EL (cell line): ENCODE data around the gene APH1A.
"Not testable (repeated sequence)": the region's sequence is repeated elsewhere in the genome, so short reads cannot be mapped to it uniquely, and the experiment has no call there.

ENCODE experiments used
- DNase-seq: peaks from one replicate; pipeline ENCODE4 v3.0.0-alpha.2; 2016

APH1A gene

DNA sequence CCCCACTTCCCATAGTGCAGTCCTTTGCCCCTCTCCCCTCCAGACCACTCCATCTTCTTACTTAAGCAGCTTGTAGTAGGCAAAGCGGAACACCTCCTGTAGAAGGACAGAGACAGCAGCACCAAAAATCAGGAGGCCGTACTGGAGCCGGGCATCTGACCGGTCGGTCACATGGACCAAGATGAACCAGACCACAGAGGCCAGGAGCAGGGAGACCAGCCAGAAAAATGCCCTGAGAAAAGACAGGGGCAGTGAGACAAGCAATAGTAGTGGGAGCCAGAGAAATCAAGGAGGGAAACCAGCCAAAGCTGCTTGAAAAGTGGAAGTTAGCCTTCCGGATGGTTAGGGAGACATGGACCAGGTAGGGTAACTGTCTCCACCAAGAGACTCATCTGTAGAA, 920 bp downstream of the APH1A start:
- DNase-seq, result no peak

DNA sequence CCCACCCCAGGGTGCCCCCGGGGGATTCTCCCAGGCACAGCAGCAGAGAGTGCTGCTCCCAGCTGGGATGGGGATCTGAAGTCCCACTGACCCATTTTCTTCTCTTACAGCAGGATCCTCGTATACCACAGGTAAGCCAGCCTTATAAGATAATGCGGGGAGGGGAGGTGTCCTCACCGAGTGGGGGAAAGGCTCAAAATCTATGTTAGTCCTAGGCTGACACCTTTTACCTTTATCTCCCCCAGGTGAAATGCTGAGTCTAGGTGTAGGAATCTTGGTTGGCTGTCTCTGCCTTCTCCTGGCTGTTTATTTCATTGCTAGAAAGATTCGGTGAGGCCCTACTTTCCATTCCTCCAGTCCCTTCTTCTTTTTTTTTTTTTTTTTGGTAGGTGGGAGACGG, 5.3 kb downstream of the APH1A start:
- no peak for DNase-seq

DNA sequence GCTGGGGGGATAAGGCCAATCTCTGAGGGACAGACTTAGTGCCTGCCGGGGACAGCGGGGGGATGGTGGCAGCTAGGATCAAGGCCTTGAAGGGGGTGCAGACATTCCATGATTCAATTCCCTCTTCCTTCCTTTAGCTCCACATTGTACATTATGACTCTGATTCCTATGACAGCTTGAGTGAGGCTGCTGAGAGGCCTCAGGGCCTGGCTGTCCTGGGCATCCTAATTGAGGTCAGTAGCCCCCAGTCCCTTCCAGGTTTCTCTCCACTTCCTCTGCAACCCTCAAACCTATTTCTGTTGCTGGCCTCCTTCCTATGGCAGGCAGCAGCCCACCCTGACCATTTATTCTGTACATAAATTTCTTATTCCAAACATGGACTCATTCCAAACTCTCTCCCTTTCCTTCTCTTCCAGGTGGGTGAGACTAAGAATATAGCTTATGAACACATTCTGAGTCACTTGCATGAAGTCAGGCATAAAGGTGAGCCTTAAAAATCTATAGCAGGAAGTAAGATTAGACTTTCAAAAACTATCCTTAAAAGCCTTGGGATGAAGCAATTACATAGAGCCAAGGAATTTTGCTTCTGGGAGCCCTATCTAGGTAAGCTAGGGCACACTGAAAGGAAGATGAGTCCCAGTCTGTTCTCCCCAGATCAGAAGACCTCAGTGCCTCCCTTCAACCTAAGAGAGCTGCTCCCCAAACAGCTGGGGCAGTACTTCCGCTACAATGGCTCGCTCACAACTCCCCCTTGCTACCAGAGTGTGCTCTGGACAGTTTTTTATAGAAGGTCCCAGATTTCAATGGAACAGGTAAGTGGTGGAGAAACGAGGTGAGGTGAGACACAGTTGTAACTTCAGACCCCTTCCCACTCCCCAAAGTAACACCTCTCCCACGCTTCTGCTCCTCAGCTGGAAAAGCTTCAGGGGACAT, 6.2 kb downstream of the APH1A start:
- no peak for DNase-seq

DNA sequence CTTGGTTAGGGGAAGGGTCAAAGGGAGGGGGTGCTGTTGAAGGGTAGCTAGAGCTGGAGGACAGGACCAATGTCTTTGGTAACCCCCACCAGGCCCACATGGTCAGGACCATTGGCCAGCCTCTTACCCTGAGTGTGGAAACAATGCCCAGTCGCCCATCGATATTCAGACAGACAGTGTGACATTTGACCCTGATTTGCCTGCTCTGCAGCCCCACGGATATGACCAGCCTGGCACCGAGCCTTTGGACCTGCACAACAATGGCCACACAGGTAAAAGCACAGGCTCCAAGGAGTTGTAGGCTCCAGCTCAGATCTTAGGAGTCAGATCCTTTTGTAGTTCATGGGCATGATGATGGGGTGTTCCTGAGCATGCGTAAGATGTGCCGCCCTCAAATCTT, 7.4 kb downstream of the APH1A start:
- no peak for DNase-seq

DNA sequence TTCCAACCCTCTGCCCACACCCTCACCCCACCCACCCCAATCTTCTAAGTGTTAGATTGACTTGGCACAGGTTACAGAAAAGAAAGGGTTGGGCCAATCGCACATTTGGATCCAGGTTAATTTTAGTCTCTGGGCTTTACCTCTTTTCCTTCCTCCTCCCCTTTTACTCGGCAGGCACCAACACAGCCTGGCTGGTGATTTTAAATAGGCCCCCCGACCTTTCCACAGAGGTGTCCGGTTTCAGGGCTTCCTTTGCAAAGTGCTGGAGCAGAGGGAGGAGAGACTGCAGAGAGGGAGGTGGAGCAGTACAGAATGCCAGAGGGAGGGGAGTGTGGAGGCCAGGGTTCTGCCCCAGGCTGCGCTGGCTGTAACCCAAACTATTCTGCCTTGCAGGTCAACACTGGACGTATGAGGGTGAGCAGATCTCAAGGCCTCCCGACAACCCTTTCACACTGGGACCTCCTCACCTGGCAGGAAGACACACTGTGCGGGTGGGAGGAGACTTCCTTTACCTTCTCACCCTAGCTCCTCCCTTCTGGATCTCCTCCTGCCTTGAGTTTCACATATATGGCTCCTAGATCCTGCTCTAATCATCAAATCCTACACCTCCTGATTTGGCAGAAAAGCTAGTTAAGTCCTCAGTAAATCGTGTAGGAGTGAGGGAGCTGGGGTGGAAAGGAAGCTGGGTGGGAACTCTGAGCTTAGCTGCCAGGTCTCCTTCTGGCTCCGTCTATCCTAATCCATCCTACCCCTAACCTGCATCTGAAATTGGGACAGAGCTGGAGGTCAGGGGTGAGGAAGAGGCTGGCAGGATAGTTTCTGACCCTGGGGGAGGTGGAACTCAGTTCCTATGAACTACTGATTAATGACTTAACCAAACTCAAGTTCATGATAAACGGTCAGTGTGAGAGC, 8.8 kb downstream of the APH1A start:
- peak; percentile 45 for DNase-seq

DNA sequence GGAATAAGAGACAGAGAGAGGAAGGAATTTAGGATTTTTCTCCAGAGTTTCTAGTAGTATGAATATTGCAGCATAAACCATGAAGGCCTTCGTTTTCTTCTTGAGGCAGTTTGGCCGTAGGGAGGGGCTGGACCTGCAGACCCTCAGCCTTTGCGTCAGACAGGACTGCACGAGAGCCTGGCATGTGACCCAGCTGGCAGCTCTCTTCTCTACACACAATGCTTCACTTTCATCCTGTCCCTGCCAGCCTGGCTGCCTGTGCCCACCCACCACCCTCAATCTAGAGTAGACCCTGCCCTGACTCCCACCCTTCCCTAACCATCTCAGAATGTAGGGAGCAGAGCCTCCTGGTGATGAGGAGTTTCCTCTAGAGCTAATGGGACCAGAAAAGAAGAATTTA, 9.6 kb downstream of the APH1A start:
- DNase-seq, result no peak

DNA sequence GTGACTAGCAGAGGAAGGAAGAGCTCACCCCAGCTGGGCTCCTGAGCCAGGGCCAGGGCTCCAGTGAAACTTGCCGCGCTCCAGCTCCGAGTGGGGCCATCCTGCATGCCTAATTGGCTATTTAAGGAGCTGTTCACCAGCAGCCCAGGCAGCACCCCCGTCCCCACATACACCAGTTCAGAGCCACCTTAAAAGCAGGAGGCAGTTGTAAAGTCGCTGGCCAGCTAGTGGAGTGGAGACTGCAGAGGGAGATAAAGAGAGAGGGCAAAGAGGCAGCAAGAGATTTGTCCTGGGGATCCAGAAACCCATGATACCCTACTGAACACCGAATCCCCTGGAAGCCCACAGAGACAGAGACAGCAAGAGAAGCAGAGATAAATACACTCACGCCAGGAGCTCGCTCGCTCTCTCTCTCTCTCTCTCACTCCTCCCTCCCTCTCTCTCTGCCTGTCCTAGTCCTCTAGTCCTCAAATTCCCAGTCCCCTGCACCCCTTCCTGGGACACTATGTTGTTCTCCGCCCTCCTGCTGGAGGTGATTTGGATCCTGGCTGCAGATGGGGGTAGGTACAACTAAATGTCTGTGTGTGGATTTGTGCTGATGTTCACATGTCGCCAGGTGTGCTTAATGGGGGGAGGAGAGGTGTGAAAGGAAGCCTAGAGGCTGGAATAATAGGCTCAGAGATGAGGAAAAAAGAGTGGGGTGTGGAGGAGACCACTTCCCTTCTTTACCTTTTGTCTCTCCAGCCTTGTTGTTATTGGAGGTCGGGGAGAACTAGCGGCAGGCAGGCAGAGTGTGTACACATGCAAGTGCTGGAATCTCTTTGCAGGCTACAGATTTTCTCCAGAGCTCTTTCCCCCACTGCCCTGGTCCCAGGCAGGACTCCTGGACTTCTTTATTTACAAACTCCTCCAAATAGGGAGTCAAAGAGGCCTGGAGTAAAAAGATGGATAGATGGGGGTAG, 10.9 kb downstream of the APH1A start, which contains the start of gene CA14:
CA14 (plus strand) TSS at position 151 of the 962 bp plus-strand sequence; CDS start at position 506, 355 bp downstream.
- DNase-seq, result no peak

DNA sequence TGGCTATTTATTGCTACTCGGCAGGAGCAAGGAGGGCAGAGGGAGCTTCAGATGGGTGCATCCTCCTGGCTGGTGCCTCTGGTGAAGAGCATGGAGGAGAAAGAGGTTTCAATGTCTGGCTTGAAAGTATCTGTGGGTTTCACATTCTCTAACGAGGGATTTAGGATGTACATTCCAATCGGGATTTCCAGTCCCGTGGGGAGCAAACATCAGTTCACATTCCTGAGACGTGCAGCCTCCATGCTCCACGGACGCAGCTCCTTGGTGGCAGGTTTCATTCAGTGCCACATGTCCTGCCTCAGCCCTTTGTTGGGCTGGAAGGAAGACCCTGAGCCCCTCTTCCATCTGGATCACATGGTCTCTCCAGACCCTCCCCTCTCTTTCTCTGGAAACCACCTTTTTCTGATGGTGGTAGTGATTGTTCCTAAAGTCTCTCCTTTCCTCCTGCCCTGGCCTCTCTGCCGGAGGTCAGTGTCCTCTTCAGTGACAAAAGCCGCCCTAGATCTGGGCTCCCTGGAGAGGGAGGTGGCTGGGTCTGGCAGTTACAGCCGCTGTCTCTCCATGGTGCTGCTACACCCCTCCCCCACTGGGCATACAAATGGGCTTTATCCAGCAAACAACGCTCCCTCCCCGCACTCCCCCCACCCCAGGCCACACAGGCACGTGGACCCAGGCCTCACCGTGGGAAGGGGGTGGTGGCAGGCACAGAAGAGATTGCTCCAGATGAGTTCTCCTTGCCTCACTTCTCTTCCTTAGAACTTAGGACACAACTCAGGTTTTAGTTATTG, 12.1 kb downstream of the APH1A start:
- DNase-seq, result peak; percentile 39

DNA sequence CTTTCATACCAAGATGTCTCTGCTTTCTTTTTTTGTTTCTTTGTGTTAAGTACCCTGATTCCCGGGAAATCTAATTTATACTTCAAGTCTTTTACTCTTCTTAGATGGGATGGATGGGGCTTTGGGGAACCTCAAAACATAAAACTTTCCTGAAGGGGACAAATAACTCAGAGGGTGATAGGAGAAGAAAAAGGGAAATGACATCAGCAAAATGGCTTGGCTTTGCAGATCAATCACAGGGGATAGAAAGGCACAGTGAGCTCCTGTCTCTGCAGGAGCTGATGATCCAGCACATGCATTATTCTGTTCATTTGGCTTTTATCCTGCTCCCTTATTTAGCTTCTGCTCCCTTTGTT, 12.6 kb downstream of the APH1A start:
- no peak for DNase-seq

DNA sequence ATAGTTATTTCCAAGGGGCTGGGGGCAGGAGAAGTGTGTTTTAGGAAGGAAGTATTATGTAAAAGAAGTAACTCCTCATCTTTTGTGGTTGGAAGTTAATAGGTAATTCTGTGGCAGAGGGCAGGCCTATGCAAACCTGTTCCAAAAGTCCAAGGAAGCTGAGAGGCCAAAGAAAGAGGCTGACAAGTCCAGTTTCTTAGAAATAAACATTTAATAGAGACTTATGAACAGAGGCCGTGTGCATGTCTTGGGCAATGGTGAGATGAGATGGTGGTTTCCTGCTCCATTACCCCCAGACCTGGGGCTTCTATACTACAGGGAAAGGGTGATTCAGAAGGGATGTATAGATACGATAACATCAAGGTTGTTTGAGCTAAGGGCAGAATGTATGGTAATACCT, 18.9 kb downstream of the APH1A start:
- DNase-seq, result no peak

DNA sequence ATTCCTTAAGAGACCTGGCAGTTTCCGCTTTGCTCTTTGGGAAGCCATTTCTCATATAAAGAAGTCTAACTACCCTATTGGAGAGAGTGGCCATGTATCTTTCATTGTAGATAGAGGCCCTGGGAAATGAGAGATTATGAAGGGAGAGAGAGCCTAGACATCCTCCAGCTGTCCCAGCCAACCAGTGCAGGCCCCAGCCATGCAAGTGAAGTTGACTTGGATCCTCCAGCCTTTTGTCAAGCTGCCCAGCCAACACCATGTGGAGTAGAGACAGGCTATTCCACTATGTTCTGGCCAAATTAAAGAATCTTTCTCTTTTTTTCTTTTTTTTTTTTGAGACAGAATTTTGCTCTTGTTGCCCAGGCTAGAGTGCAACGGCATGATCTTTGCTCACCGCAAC, 25.8 kb downstream of the APH1A start:
- no peak for DNase-seq

DNA sequence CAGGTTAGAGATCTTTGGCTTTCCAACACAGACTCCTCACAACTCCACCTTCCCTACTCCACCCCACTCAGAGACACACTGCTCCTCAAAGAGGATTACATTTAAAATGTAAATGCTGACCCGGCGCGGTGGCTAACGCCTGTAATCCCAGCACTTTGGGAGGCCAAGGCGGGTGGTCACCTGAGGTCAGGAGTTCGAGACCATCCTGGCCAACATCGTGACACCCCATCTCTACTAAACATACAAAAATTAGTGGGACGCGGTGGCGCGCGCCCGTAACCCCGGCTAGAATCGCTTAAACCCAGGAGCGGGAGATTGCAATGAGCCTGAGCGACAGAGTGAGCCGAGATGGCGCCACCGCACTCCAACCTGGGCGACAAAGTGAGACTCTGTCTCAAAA, 31.1 kb downstream of the APH1A start:
- DNase-seq, result no peak

DNA sequence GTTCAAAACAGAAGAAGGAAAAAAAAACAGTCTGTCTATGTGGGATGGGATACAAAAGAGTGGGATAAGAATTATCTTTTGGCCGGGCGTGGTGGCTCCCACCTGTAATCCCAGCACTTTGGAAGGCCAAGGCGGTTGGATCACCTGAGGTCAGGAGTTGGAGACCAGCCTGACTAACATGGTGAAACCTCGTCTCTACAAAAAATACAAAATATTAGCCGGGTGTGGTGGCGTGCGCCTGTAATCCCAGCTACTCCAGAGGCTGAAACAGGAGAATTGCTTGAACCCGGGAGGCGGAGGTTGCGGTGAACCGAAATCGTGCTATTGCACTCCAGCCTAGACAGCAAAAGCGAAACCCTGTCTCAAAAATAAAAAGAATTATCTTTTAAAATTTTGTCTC, 31.6 kb downstream of the APH1A start:
- DNase-seq, result not testable (repeated sequence)

DNA sequence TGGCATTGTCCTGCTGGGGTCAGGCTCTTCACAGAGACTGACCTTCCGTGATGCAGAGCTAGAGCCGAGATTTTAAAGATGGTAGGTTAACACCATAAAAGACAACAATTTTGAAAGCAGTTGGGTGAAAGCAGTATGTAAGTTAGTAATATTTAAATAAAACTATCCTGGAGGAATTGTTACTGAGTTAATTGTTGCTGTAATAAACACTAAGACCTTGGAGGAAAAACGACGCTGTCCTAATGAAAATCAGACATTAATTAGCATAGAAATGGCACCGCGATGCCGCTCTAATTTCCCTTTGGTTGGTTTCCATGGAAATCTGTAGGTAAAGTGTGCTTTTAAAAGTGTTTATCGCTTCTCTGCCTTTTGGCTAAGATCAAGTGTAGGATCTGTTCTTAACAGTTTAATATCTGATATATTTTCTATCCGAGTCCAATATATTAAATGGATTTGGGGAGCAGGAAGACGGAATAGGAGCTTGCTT, 32.2 kb downstream of the APH1A start:
- no peak for DNase-seq

DNA sequence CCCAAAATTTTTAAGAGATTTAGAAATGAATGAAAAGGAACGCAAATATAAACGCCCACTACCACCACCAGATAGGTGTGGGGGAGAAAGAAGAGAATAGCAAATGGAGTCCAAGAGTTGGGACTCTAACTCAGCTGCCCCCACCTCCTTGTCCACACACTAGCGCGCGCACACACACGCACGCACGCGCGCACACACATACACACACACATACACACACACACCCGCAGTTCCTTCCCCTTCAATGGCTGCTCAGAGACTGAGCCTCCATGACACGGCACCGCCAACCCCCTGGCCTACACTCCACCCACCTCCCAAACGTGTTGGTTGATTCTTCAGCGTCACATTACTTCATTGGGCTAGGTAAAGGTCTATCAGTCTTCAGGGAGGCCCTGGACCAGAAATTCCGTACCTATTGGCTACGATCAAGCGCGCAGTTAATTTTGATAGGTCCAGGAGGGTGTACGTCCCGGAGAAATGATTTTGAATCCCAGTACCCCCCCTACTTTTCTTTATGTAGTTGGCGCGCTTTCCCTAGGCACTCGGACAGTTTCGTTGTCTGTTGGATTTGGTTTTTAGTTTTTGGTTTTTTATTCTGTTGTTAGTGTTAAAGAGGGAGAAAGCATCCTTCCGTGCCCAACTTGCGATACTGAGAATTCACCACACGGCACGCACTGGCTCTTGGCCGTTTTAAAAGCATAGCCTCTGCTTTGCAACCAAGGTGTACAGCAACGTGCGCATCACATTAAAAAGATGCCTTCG, 32.8 kb downstream of the APH1A start, which contains the start of gene ANP32E:
ANP32E (minus strand) TSS at position 261 of the 762 bp plus-strand sequence. CDS start 326 bp downstream, outside the sequence.
- peak; percentile 100 for DNase-seq

DNA sequence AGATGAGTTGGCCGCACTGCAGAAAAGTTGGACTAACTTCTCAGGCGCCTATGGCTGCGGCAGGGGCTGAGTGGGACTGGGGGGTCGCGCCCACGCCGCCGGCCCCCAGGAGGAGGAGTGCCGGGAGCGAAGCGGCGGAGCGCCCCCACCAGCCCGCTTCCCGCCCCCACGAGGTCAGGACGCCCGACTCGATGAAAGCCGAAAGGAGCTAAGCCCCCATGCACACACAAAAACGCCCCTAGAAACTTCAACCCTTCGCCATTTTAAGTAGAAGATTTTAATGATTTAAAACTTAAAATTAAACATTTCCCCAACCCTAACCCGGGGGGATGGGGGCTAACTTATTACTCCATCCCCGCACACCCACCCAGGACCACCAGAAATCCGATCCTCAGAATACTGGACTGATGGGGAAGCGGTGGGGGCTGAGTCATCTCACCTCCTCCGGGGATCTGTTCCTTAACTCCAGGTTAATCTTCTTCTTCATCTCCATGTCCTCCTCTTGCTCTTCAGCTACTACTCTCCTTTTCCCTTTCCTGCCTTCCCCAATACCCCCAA, 33.4 kb downstream of the APH1A start:
- DNase-seq, result peak; percentile 10

DNA sequence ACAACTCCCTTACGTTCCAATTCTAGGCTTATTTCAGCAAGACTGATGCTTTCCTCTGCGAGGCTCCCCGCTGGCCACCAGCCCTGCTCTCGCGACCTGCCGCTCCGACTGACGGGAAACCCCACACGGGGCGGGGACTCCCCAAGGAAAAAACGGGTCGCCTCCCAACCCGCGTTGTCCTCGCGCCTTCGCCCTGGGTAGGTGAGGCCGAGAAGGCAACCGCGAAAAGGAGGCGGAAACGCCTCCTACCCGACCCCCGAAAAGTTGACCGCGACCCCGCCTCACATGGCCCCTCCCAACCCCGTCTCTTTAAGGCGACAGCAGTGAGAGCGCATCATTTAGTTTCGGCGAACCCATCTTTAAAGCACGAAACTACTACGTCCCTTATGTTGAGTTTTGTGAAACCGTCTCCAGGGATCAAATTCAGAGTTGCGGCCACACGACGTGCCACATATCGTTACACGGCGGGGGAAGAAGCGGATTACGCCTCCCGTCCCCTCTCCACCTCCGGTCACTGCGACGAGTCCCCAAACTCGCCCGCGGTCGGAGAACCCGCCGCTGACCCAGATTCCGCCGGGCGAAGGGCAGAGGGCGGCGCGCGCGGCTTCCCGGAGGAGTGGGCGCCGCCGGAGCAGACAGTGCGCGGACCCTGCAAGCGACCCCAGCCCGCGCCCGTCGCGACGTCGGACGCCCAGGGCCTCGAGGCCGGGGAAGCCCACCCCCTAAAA, 34.1 kb downstream of the APH1A start:
- peak; percentile 87 for DNase-seq

DNA sequence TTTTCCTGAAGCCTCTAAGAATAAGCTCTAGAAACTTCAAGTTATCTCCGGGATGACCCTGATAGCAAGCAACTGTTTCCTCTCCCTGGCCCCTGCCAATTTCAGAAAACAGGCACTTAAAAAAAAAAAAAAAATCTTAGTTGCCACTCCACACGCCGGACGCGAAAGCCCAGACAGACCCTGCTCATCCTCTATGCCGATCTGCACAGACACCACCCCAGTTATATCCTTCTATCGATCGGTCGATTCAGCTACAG, 34.6 kb downstream of the APH1A start:
- no peak for DNase-seq

DNA sequence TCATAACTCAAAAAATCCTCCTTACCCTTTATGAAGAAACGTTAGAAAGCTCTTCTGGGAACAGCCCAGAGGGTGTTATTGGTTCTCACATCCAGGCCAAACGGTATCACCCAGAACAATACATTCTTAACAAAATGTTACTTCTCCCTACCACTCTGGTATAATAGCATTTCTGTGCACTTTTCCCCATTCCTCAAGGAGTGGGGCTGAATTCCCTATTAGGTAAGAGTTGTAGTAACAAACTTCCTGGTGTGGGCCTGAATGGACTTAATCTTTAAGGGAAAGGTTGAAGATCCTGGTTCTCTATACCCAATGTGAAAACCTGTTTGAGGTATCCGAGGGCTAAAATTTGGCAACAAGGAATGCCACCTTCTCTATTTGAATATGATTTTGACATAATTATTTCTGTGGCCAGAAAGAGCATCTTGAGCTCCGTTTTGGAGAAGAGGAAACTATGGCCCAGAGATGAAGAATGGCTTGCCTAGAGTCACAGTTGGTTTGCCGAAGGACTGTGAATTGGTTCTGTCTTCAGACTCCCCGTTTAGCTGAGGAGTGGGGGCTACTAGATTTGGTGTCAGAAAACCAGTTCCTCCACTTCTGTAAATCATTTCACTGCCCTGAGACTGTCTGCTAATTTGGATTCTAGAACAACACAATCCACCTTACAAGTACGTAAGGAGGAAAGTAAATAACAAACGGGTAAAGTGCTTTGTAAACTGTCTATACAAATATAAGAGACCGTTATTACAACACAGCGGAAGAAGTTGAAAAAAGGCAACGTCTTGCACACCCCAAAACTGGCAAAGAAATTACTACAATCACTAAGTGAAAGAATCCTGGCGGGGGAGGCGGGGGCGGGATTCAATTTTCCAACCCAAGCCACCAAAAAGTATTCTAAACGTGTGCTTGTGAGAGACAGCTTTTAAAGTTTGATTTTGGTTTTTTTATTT, 35.2 kb downstream of the APH1A start:
- peak; percentile 21 for DNase-seq
